ENCODE results near the gene MCTP2. TPM values are rescaled to one million over a fixed set of nuclear protein-coding genes. Genes with fewer than 3 reads are reported as not detected.

MCTP2 gene, protein sequence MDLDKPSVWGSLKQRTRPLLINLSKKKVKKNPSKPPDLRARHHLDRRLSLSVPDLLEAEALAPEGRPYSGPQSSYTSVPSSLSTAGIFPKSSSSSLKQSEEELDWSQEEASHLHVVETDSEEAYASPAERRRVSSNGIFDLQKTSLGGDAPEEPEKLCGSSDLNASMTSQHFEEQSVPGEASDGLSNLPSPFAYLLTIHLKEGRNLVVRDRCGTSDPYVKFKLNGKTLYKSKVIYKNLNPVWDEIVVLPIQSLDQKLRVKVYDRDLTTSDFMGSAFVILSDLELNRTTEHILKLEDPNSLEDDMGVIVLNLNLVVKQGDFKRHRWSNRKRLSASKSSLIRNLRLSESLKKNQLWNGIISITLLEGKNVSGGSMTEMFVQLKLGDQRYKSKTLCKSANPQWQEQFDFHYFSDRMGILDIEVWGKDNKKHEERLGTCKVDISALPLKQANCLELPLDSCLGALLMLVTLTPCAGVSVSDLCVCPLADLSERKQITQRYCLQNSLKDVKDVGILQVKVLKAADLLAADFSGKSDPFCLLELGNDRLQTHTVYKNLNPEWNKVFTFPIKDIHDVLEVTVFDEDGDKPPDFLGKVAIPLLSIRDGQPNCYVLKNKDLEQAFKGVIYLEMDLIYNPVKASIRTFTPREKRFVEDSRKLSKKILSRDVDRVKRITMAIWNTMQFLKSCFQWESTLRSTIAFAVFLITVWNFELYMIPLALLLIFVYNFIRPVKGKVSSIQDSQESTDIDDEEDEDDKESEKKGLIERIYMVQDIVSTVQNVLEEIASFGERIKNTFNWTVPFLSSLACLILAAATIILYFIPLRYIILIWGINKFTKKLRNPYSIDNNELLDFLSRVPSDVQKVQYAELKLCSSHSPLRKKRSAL
- 2.8 and 14.1 TPM in 2 replicates for total RNA-seq

DNA sequence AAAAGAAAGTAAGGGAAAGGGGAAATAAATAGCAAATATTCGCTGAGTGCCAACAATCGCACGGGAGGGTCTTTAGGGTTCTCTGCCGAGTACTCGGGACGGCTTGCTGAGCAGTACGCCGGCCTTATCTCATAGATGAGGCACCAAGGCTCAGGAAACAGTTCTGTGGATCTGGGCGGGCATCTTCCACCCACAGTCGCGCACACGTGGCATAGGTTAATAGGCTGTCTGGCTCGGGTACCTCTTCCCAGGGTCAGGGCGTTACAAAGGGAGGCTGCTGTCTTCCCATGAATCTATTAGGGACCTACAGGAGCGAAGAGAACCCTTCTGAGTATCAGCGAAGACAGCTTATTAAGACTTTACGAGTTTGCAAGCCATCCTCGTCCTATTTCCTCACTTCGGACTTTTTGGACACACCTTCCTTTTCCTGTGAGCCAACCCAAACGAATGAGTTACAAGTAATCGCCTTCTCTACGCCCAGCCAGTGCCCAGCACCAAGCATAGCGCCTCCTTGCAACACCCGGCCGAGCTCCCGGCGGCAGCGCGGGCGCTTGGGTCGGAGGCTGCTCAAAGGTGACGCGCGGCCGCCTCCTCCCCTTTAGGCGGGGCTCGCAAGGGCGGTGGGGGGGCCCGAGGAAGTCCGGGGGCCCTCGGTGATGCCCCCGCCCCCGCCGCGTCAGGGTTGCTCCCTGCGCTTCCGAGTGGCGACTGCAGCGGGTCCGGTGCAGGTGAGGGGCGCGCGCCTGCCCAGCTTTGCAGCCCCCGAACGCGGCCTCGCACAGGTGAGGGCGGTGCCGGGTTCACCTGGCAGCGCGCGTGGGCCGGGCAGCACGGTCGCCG lies at the start of gene MCTP2:
Gene MCTP2 (plus strand): TSS at position 679 of the 840 bp plus-strand sequence. CDS start 66,705 bp downstream, outside the sequence.
- DNase-seq (ENCODE audit: low read depth in 2 of 2), result peak in 1 of 2 donors; percentile 58

DNA sequence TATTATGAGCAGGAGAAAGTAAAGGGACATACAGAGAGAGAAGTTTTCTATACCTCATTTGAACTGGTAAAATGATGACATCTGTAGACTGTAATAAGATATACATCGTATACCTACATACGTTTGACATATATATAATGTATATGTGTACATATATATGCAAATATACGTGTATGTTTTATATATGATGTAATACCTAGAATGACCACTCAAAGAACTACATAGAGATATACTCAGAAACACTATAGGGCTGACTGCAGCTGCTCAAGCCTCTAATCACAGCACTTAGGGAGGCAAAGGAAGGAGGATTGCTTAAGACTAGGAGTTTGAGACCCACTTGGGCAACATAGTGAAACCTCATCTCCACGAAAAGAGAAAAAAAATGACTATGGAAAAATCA lies 48.5 kb upstream of the MCTP2 start:
- no peak for DNase-seq (ENCODE audit: low read depth in 2 of 2)

DNA sequence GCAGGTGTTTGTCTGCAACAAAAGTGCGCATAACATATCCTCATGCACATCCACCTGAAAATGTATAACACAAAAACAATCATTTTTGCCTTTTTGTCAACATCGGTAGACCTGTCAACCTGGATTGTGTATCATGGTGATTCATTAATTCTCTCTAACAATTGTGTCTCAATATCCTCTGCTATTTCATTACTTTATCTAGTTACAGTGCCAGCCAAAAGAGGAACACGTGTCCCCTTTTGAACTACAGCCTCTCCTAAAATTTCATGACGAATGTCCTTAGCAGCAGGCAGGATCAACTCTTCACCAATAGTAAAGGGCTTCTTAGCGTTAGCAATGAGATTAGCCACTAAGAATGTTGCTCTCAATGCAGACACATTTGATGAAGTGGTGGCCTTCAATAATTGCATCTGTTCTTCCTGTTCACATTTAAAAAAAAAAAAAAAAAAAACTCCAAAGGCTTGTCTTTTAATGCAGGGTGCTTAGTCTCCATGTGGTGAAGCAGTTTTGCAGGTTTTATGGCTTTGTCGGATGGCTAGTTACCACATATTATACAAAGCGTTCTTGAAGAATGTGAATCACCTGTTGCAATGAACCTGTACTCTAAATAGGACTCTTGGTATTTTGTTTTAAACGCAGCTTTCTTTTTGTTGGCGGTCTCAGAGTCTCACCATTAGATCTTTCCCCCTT lies 45.7 kb upstream of the MCTP2 start:
- DNase-seq (ENCODE audit: low read depth in 2 of 2), result no peak

DNA sequence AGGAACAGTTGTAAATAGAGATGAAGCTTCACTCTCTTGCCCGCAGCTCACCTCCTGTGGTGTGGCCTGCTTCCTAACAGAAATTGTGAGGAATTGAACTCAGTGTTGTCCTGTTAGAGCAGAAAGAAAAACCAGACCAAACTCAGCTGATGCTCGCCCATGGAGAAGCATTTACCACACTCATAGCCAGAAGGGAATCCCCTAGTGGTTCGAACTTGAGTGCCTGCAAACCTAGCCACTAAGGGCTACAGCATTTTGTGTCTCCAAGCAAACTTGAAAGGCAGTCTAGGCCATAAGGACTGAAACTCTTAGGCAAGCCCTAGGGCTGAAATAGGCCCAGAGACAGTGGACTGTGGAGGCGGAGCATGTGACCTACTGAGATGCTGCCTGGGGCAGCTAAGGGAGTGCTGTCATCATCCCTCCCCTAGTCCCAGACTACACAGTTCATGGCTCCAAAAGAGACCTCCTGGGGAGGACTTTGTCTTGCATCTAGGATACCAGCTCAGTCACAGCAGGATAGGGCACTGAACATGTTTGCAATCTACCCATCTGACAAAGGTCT lies 44.5 kb upstream of the MCTP2 start:
- no peak for DNase-seq (ENCODE audit: low read depth in 2 of 2)

DNA sequence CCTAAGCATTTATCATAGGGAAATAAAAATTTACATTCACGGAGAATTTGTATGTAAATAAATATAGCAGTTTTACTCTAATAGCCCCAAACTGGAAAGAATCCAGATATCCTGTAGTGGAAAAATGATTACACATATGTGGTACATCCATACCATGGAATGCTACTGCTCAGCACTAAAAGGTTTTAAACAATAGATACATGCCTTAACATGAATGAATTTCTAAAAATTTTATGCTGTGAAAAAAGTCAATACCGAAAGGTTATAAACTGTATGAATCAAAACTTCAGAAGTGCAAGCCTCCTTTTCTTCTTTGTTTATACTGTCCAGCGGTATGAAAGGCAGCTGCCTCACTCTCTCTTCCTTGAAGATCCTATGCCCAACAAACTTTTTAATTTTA lies 37.5 kb upstream of the MCTP2 start:
- DNase-seq (ENCODE audit: low read depth in 2 of 2), result no peak

DNA sequence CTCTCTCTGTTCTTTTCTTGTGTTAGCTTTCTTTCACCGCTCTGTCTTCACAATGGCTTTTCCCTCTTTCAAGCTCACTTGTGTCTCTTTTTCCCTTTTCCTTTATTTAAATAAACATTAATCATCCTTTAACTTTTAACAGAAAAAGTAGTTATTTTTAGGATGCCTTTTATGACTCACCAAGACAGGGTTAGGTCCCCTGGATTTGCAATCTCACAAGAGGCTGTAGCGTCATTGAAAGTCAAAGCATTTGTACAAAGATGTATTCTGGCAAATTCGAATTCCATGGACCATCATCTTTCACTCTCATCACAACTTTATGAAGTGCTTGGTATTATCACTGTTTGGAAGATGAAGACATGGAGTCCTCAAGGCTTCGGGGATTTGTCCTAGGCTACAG lies 34.8 kb upstream of the MCTP2 start:
- no peak for DNase-seq (ENCODE audit: low read depth in 2 of 2)

DNA sequence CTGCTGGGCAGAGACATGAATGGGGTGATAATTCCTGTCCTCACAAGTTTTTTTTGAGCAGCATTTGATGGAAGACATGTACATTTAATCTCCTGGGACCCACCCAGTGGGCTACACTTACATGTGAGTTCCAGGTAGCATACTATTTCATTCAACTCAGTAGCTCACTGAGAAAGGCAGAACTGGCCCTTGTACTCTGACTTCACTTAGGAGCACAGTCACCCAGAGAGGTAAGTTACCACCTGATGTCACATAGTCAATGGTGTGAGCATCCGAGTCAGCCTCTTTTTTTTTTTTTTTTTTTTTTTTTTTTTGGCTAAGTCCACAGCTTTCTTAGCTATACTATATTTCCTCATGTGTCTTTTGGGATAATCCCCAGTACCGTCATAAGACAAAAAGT lies 32.7 kb upstream of the MCTP2 start:
- no peak for DNase-seq (ENCODE audit: low read depth in 2 of 2)

DNA sequence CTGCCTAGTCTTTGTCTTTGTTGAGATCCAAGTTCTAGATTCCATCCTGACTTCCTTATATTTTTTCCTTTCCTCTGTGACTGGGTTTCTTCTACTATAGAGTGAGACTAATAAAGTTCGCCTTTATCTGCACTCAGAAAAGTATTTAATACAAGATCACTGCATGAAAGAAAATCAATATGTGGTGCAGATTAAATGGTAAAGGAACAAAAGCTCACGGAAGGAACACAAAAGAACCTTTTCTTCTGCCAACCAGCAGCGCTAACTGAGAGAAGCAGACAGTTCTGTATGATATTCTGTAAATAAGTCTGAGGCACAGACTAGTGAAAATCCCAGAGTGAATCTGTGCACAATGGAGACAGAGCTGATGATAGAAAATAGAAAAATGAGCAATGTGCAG lies 31.6 kb upstream of the MCTP2 start:
- DNase-seq (ENCODE audit: low read depth in 2 of 2), result no peak

DNA sequence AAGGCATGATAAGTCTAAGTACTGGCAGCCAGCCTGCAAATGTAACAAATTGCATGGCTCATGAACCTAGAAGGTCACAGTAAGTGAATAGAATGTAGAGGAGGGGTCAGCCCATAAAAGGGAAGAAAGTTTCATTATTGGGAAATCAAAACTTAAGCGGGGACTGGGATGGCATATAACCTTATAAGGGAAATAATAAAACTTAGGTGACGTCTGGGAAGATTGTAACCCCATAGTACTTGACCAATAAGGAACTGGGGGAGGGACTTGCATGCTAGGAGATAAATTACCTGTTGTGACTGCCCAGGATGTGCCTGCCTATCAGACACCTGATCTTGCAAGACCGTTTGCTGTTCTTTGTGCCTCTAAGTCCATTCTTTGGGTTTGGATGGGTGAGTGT lies 28.1 kb upstream of the MCTP2 start:
- DNase-seq (ENCODE audit: low read depth in 2 of 2), result no peak

DNA sequence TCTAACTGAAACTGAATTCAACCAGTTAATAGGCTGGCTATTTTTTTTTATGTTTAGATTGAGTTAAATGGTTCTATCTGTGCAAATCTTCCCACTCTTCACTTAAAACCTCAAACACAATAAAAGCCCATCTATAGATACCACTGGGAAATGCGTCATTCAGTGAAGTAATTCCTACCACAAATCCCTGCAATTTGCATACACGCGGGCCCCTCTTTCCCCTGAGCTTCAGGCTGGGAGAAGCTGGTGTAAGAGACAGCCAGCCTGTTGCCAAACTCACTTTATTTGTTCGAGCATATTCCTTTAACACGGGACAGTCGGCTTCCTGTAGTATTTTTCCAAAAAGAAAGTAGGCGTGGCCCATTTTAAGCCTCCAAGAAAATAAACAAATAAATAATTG lies 26.0 kb upstream of the MCTP2 start:
- DNase-seq (ENCODE audit: low read depth in 2 of 2), result no peak

DNA sequence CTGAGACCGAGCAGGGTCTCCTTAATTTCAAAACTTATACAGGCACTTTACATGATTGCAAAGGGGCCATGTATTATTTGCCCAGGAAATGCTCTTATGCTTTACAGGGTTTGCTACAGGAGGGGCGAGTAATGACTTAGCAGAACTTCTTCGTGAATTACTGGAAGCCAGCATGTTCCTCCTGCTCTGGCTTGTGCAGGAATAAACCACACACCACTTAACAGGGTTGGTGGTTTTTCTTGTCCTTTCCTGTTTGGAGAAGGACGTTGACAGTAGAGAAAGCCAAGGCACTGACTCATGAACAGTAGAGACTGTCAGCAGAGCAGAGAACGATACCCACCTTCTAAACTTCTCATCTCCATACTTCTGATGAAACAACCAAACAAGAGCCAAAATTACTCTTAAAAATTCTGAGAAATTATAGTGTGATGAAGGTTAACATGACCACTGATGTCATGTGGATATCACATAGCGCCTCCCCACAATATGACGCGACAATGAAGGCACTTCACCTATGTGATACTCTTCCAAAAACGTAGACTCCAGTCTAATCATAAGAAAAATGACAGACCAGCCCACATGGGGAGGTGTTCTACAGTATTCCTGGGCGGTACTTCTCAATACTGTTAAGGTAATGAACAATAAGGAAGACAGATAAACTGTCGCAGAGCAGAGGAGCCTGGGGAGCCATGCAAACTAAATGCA lies 24.7 kb upstream of the MCTP2 start:
- no peak for DNase-seq (ENCODE audit: low read depth in 2 of 2)

DNA sequence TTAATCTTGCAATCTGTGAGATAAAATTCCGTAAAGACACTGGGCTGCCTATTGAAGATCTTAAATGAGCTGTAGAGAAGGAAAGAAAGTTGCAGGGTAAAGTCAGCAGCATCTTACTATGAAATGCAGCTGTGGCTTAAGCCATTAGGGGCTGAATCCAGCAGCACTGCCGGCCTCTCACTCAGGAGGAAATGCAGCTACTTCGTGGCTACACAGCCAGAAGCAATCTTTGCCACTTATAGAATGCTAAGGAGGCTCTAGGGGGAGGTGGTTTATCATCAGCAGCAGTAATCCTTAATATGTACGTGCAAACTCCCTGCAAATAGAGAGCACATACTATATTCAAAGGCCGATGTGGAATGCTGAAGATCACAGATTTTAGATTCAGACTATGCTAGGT lies 19.1 kb upstream of the MCTP2 start:
- no peak for DNase-seq (ENCODE audit: low read depth in 2 of 2)

DNA sequence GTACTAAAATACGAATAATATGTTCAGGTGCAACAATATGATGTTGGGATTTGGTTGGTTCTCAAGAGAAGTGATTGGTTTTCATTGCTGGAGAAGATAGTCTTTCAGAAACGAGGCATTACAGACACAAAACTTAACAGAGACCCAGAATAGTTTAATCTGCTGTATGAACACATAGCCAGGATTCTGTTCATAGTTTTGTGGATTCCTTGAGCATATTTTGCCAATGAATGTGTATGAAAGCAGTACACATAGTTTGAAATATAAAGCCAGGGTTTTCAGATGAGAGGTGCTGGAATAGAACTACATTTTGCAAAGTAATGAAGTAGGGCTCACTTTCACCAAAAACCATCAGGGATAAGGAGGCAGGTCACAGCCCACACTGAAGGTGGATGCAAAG lies 5.7 kb upstream of the MCTP2 start:
- no peak for DNase-seq (ENCODE audit: low read depth in 2 of 2)

DNA sequence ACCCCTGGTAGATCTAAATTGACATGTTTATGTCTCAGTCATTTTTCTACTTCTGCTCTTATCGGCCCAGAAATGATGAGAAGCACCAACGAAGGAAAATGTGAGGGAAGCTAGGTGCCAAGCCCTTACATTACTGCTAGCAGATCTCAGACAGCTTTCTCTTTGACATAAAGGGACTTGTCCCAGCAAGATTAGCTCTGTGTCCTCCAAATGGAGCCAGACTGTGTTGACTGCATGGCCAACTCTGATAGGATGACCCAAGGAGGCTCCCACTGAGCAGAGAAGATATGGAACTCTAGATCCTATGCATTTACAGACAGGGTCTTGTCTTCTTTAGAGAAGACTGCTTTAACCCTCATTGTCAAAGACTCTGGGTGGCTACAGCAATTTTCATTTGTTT lies 2.8 kb upstream of the MCTP2 start:
- DNase-seq (ENCODE audit: low read depth in 2 of 2), result no peak

DNA sequence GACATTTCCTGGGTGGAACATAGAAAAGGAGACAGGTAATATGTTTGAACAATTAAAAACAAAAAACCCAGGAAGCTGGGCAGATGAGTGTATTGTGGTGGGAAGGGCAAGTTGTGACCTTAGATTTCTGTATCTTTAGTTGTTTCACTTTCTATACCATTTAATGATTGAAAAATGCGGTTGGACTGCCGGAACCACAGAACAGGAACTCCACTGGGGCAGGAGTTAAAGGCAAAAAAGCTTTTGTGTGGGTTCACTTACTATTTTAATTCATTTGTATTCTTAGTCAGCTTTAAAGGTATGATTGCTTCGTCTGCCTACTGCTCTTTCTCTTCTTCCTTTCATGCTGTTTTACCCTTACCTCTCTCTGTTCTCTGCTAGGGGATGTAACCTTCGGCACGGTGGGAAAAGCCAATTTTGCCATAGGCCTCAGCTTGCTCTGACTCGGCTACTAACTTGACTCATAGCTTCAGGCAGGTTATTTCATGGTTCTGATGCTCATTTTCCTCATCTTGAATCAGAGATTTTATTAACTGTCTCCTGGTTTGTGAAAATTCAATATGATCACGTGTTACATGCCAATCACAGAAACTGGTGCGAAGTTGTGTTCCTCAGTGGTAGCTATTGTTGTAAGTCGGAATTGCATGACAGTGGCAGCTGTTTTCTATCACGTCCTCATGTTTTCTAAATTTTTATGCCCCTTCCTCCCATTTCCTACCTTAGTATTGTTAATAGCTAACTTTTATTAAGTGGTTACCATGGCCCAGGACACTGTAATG lies 1.6 kb upstream of the MCTP2 start:
- no peak for DNase-seq (ENCODE audit: low read depth in 2 of 2)

DNA sequence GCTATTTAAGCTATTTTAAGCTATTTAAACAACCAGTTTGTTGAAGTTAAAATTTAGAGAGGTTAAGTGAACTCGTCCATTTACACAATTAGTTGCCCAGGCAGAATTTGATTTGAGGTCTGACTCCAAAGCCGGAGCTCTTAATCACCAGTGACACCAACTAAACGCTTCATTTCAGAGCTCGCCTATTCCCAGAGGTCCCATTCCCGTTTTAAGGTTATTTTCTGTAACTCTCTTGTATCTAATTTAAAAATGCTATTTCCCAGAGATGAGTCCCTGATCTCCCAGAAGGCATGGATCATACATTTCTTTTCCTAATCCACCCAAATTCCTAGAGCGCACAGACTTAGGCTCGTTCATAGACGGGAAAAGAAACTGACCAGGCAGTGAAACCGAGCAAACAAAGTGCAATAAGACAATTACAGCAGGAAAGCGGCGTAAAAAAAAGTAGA lies 904 bp upstream of the MCTP2 start:
- peak in 1 of 2 donors; percentile 8 for DNase-seq (ENCODE audit: low read depth in 2 of 2)

DNA sequence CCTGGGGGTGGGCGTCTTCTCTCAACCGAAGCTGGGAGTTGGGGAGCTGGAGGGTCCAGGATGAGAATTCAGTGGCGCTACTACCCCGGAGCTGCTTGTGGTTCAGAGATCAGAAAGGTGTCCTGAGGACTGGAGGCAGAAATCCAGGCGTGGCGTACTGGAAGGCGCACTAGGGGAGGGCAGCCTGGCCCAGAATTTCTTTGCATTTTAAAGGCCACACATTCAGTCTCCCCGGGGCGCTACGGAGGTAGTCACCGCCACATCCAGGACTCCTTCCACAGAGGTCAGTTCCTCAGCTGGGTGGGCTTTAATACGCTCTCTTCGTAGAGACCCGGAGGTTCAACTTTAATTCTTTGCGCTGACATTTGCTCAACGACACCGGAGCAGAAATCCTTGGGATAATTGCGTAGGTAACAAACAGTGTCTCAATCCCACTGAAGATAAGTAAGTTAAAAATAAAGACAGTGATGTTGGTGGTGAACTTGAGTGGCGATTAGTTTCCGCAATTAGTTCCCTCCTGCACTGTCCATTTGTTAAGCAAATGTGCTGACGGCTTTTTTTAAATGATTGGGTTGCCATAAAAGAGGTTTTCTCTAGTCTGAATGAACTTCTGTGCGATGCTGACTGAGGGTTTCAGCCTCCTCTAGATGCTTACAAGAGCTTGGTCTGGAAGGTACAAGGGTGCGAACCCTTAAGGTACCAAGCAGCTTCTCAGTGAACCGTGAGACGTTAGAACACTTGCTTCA lies 535 bp downstream of the MCTP2 start:
- DNase-seq (ENCODE audit: low read depth in 2 of 2), result peak in 1 of 2 donors; percentile 5

DNA sequence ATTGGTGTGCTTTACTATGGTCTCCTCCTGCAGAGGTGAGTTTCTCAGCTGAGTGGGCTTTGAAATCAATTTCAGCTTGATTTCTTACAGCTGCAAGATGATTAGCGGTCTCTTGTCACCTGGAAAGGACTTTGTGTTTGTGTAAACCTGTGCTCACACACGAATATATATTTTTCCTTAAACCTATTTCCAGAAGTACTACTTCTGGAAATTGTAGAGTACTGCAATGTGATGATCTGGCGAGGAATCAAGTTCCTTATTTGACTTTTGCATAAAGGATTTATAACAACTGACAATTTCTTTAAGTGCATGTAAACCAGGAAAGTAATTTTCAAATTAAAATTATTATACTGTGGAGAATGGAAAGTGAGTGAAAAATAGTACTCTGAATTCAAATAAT lies 2.1 kb downstream of the MCTP2 start:
- no peak for DNase-seq (ENCODE audit: low read depth in 2 of 2)

DNA sequence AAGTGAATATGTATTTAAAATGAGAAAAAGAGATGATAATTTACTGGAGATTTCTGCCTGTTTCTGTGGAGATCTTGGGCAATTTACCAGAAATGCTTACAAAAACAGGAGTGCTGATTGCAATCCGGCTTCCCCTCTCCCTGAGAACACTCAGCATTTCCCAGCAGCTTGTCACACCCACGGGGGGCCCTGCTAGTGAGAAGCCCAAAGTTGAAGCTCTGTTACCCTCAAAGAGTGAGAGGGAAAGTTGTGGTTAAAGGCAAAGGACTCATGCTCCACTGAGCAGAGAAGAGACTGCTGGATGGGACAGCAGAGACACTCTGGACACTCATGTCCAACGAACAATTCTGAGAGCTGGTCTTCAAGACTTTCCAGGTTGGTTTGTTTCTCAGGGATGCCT lies 2.9 kb downstream of the MCTP2 start:
- no peak for DNase-seq (ENCODE audit: low read depth in 2 of 2)

Data from lung microvascular endothelial cell (primary cell).